ENCODE results near the gene GALNT7.

- TF ChIP-seq CTCF (IDR thresholded peaks at IDR 0.05) = no peak
- TF ChIP-seq POLR2A (IDR thresholded peaks at IDR 0.05) = no peak
- no peak for TF ChIP-seq EP300 (IDR thresholded peaks at IDR 0.05; ENCODE audit: low read depth)
Measured at GRCh38 chr4:173264245-173264644, 95.6 kb downstream of the GALNT7 start.
